Uterus (tissue), 2 donors: ENCODE measurements around the gene NIPAL3.

Experiments
- POLR2A ChIP-seq, 2 donors: fragments of 450-650 bp; IDR thresholded peaks; one replicate each; pipeline ENCODE4 v1.6.1; 2016; ENCODE audit warnings: antibody characterized with exemption in 2 of 2, mild to moderate bottlenecking in 1 of 2, moderate library complexity in 1 of 2
- TF ChIP-seq, protein P1 (sequence below), 4 experiments: fragments of 200-600 bp in 2 of 4; fragments of 450-650 bp in 2 of 4; sonication (generic) in 2 of 4; IDR thresholded peaks; one replicate each; pipeline ENCODE4 v1.5.1; 2016 to 2019; ENCODE audit warnings: antibody characterized with exemption in 4 of 4, mild to moderate bottlenecking in 2 of 4, moderate library complexity in 1 of 4

DNA sequence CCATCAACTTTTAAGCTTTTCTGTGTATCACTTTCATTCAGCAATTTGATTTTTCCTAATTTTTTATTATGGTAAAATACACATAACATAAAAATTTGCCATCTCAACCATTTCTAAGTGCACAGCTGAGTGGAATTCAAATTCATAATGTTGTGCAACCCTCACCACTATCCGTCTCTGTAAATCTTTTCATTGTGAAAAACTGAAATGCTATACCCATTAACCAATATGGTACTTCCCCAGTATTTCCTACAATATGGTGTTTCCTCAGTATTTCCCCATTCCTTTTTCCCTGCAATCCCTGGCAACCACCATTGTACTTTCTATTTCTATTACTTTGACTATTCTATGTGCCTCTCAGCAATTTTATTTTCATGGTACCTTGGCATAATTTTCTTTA, 8.8 kb upstream of the NIPAL3 start:
- TF ChIP-seq, protein P1, sequence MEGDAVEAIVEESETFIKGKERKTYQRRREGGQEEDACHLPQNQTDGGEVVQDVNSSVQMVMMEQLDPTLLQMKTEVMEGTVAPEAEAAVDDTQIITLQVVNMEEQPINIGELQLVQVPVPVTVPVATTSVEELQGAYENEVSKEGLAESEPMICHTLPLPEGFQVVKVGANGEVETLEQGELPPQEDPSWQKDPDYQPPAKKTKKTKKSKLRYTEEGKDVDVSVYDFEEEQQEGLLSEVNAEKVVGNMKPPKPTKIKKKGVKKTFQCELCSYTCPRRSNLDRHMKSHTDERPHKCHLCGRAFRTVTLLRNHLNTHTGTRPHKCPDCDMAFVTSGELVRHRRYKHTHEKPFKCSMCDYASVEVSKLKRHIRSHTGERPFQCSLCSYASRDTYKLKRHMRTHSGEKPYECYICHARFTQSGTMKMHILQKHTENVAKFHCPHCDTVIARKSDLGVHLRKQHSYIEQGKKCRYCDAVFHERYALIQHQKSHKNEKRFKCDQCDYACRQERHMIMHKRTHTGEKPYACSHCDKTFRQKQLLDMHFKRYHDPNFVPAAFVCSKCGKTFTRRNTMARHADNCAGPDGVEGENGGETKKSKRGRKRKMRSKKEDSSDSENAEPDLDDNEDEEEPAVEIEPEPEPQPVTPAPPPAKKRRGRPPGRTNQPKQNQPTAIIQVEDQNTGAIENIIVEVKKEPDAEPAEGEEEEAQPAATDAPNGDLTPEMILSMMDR (IDR thresholded peaks at IDR 0.05) = no peak
- no peak for TF ChIP-seq POLR2A (IDR thresholded peaks at IDR 0.05)
